Colonic mucosa (tissue), 4 donors: ENCODE measurements around the gene PET100. TPM values are rescaled to one million over a fixed set of nuclear protein-coding genes. Genes with fewer than 3 reads are reported as not detected.
A peak's percentile ranks its signal among the peaks of the same experiment; 100 is the strongest.

Source experiments
- DNase-seq: peaks from one replicate; pipeline ENCODE4 v3.0.0-alpha.2; 2020
- H3K27ac ChIP-seq: fragments of 200-600 bp; one replicate; pipeline ENCODE4 v1.8.0; 2021
- H3K27me3 ChIP-seq: fragments of 200-600 bp; one replicate; pipeline ENCODE4 v1.8.0; 2021
- H3K36me3 ChIP-seq: fragments of 200-600 bp; one replicate; pipeline ENCODE4 v1.8.0; 2021
- H3K4me1 ChIP-seq: fragments of 200-600 bp; one replicate; pipeline ENCODE4 v1.8.0; 2021; ENCODE audit warnings: mild to moderate bottlenecking
- H3K4me3 ChIP-seq: fragments of 200-600 bp; one replicate; pipeline ENCODE4 v1.8.0; 2021
- H3K9ac ChIP-seq, 2 donors: one replicate each; pipeline ENCODE4 v1.7.0; 2013; ENCODE audit warnings: control low read depth in 2 of 2, low read depth in 2 of 2, low read length in 2 of 2
- H3K9me3 ChIP-seq: fragments of 200-600 bp; one replicate; pipeline ENCODE4 v1.8.0; 2021
- intact Hi-C: fragments of 100-400 bp; cut with DNase I; formaldehyde crosslinking; loops from one replicate; pipeline ENCODE4 v1.14.1; 2022
- total RNA-seq, 2 donors: library from RNA; stranded (reverse); fragmentation: NEBNext Ultra II Directional in 1 of 2; extraction: Animal tissue kit (Norgen Biotek cat#: 25700) in 1 of 2; gene quantifications; one replicate each; pipeline ENCODE4 v1.2.1, GENCODE V29; 2021
- TF ChIP-seq, protein P1 (sequence below): fragments of 200-600 bp; IDR thresholded peaks from one replicate; pipeline ENCODE4 v1.8.0; 2022; ENCODE audit warnings: antibody characterized with exemption, mild to moderate bottlenecking
- donor health status: healthy.
- donor health status: DM: no; HTN: no; CAD: no.
- donor health status: DM: no; HTN: no; CAD: no.

Gene PET100
- total RNA-seq, 2 donors from 2014 or later = 118 to 141 TPM

GRCh38 chr19:7596211-7596937, 33.2 kb upstream of the PET100 start:
- peaks cover 9% of the 10 kb centered on the region for H3K27me3 ChIP-seq
- TF ChIP-seq, protein P1, sequence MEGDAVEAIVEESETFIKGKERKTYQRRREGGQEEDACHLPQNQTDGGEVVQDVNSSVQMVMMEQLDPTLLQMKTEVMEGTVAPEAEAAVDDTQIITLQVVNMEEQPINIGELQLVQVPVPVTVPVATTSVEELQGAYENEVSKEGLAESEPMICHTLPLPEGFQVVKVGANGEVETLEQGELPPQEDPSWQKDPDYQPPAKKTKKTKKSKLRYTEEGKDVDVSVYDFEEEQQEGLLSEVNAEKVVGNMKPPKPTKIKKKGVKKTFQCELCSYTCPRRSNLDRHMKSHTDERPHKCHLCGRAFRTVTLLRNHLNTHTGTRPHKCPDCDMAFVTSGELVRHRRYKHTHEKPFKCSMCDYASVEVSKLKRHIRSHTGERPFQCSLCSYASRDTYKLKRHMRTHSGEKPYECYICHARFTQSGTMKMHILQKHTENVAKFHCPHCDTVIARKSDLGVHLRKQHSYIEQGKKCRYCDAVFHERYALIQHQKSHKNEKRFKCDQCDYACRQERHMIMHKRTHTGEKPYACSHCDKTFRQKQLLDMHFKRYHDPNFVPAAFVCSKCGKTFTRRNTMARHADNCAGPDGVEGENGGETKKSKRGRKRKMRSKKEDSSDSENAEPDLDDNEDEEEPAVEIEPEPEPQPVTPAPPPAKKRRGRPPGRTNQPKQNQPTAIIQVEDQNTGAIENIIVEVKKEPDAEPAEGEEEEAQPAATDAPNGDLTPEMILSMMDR = no peak
- H3K27ac ChIP-seq = no peak overlapping the region
- H3K36me3 ChIP-seq = no peaks in the 10 kb centered on the region
- H3K9ac ChIP-seq = peak overlapping the region; percentile 44 to 68
- H3K4me3 ChIP-seq = peak overlapping the region; percentile 65
- no peak for DNase-seq
- H3K4me1 ChIP-seq = no peaks in the 10 kb centered on the region
- intact Hi-C loops = no loop called here
- H3K9me3 ChIP-seq = no peaks in the 10 kb centered on the region

DNA sequence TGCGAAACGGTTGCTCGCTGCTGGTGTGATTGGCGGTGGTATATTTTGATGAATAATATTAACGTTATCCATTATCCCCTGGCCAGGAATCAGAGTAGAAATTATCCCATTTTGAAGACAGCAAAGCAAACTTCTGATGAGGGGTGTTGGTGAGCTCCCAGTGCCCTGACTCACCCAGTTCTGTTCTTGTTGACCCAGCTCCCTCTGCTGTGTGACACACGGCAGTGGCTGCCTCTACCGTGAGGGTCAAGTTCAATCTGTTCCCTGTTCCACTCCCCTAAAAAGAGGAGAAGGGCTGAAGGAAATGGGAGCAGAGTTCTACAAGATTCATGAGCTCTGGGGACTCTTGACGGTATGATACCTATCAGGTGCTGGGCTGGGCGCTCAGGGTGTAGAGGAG, 31.9 kb upstream of the PET100 start:
- no peak overlapping the region for H3K27ac ChIP-seq
- intact Hi-C loops = no loop called here
- H3K9ac ChIP-seq = no peak overlapping the region
- no peaks in the 10 kb centered on the region for H3K36me3 ChIP-seq
- H3K4me3 ChIP-seq = no peak overlapping the region
- H3K27me3 ChIP-seq = peaks cover 9% of the 10 kb centered on the region
- TF ChIP-seq, protein P1 = no peak
- no peaks in the 10 kb centered on the region for H3K9me3 ChIP-seq
- no peaks in the 10 kb centered on the region for H3K4me1 ChIP-seq
- no peak for DNase-seq

DNA sequence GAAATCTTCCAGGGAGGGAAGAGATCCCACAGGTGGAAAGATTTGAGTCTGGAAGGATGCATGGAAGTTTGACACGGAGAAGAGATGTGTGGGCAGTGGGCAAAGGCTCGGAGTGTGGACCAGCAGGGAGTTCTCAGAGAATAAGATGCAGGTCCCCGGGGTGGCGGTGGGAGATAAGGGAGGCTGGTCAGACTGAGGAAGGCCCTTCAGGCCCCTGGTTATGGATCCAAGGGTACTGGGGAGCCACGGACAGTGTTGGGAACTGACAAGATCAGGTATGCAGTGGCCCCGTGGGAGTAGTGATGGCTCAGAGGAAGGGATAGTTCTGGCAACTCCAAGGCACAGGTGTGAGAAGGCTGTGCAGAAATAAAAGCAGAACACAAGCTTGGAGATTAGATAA, 31.4 kb upstream of the PET100 start:
- no peak overlapping the region for H3K27ac ChIP-seq
- no peak for DNase-seq
- TF ChIP-seq, protein P1 = no peak

DNA sequence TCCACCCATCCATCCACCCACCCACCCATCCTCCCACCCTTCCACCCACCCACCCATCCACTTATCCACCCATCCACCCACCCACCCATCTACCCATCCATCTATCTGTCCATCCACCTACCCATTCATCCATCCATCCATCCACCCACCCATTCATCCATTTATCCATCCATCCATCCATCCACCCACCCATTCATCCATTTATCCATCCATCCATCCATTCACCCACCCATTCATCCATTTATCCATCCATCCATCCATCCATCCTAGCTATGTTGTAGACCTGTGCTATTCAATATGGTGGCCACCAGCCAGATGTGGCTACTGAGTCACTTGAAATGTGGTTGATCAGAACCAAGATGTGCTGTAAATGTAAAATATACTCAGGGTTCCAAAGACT, 28.9 kb upstream of the PET100 start:
- TF ChIP-seq, protein P1 = no peak

More for the DNA sequence above, 31.4 kb upstream of the PET100 start:
- Histone ChIP-seq H3K9me3 (no peaks in the 10 kb centered on the region), H3K9ac (no peak overlapping the region), H3K4me3 (no peak overlapping the region), H3K27me3 (peaks cover 9% of the 10 kb centered on the region), H3K4me1 (no peaks in the 10 kb centered on the region), H3K36me3 (no peaks in the 10 kb centered on the region)
- intact Hi-C loops = no loop called here

GRCh38 chr19:7602240-7602934, 27.2 kb upstream of the PET100 start:
- Histone ChIP-seq H3K4me1 (no peaks in the 10 kb centered on the region), H3K9me3 (no peaks in the 10 kb centered on the region), H3K4me3 (no peak overlapping the region), H3K27ac (no peak overlapping the region), H3K9ac (no peak overlapping the region), H3K27me3 (peaks cover under 1% of the 10 kb centered on the region), H3K36me3 (no peaks in the 10 kb centered on the region)
- TF ChIP-seq, protein P1 = no peak
- DNase-seq = no peak
- intact Hi-C loops = no loop called here

More for the DNA sequence above, 28.9 kb upstream of the PET100 start:
- no peak for DNase-seq
- intact Hi-C loops = no loop called here
- Histone ChIP-seq H3K27me3 (peaks cover 9% of the 10 kb centered on the region), H3K9me3 (no peaks in the 10 kb centered on the region), H3K4me1 (no peaks in the 10 kb centered on the region), H3K27ac (no peak overlapping the region), H3K9ac (no peak overlapping the region), H3K4me3 (no peak overlapping the region), H3K36me3 (no peaks in the 10 kb centered on the region)
